Neutrophil (primary cell): Measurements from ENCODE around the gene RPS18.

Source experiments
- H3K27ac ChIP-seq: fragments of 200-600 bp; sonication (generic); 2 replicates; pipeline ENCODE4 v1.5.1; 2016; ENCODE audit warnings: mild to moderate bottlenecking, moderate library complexity
- H3K27me3 ChIP-seq: fragments of 200-600 bp; sonication (generic); 2 replicates; pipeline ENCODE4 v1.6.0; 2016; ENCODE audit warnings: mild to moderate bottlenecking
- H3K36me3 ChIP-seq: fragments of 200-600 bp; sonication (generic); 2 replicates; pipeline ENCODE4 v1.5.1; 2017
- H3K4me1 ChIP-seq, 2 experiments: fragments of 200-600 bp in 1 of 2; sonication (generic) in 1 of 2; 1 replicate in 1 of 2; 2 replicates in 1 of 2; pipeline versions ENCODE4 v1.5.1 to v1.6.1; 2013 to 2016; ENCODE audit warnings: low read depth in 1 of 2, low read length in 1 of 2, mild to moderate bottlenecking in 1 of 2, moderate library complexity in 1 of 2; ENCODE audit not compliant: control insufficient read depth in 1 of 2, insufficient read depth in 1 of 2
- H3K4me3 ChIP-seq, 2 experiments: fragments of 200-600 bp in 1 of 2; sonication (generic) in 1 of 2; 1 replicate in 1 of 2; 2 replicates in 1 of 2; pipeline ENCODE4 v1.5.1; 2013 to 2016; ENCODE audit warnings: low read depth in 1 of 2, low read length in 1 of 2, mild to moderate bottlenecking in 1 of 2, moderate library complexity in 1 of 2
- H3K9me3 ChIP-seq: fragments of 200-600 bp; sonication (generic); 2 replicates; pipeline ENCODE4 v1.5.1; 2016
- TF ChIP-seq, protein P1 (sequence below): fragments of 200-600 bp; sonication (generic); IDR thresholded peaks from 2 replicates; pipeline ENCODE4 v1.5.1; 2016; ENCODE audit warnings: antibody characterized with exemption

The RPS18 gene

DNA sequence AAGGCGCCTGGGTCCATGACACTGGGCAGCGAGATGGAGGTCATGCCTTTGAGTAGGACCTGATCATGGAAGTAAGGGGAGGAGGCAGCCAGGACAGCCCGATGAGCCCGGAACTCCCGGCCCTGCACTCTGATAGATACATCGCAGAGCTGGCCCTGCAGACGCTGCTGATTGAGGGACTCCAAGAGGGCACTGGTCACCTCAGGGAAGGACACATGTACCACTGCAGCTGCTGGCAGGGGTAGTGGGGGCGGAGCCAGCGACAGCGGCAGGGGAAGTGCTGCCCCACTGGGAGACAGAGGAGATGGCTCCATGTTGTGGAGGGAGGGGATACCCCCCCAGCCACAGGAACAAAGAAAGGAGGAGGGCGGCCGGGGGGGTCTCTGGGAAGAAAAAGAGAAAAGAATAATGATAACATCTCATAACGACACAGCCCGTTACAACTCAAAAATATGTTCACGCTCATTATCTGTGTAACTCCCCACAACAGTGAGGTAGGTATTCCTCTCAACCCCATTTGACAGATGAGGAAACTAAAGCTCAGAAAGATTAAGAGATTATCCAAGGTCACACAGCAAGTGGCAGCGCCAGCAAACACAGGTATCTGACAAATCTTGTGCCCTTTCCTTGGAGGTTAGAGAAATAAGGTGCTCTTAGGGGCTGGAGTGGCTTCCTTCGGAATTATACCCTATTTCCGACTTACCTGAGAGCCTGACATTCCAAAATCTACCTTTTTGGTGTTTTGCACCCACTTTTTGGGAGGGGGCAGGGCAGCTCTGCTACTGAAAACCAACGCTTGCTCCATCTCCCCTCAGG, 44.9 kb downstream of the RPS18 start:
- Histone ChIP-seq H3K4me1 (peaks cover 76 to 79% of the 10 kb centered on the region in 2 experiments), H3K36me3 (peaks cover 36% of the 10 kb centered on the region), H3K27ac (peak overlapping the region; percentile 100), H3K27me3 (no peaks in the 10 kb centered on the region), H3K9me3 (no peaks in the 10 kb centered on the region), H3K4me3 (peak overlapping the region; percentile 43 to 77)
- TF ChIP-seq, protein P1, sequence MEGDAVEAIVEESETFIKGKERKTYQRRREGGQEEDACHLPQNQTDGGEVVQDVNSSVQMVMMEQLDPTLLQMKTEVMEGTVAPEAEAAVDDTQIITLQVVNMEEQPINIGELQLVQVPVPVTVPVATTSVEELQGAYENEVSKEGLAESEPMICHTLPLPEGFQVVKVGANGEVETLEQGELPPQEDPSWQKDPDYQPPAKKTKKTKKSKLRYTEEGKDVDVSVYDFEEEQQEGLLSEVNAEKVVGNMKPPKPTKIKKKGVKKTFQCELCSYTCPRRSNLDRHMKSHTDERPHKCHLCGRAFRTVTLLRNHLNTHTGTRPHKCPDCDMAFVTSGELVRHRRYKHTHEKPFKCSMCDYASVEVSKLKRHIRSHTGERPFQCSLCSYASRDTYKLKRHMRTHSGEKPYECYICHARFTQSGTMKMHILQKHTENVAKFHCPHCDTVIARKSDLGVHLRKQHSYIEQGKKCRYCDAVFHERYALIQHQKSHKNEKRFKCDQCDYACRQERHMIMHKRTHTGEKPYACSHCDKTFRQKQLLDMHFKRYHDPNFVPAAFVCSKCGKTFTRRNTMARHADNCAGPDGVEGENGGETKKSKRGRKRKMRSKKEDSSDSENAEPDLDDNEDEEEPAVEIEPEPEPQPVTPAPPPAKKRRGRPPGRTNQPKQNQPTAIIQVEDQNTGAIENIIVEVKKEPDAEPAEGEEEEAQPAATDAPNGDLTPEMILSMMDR, result no peak

DNA sequence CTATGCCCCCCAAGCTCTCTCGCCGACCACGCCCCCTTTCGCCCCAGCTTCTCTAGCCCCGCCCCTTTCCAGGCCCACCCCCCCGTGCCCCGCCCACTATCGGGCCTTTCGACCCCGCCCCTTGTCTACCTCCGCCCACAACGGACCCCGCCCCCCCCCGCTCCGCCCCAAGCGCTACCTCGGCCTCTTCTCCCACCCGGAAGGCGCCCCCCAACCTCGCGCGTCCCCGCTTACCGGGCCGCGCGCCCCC, 45.5 kb downstream of the RPS18 start:
- TF ChIP-seq, protein P1, result no peak
- H3K9me3 ChIP-seq, result no peaks in the 10 kb centered on the region
- H3K4me1 ChIP-seq, result peaks cover 76 to 79% of the 10 kb centered on the region in 2 experiments
- H3K36me3 ChIP-seq, result peaks cover 32% of the 10 kb centered on the region
- H3K4me3 ChIP-seq, result peak overlapping the region; percentile 77 to 94
- H3K27me3 ChIP-seq, result no peaks in the 10 kb centered on the region
- peak overlapping the region; percentile 100 for H3K27ac ChIP-seq

GRCh38 chr6:33317669-33318425, 46.0 kb downstream of the RPS18 start, which contains the start of gene ZBTB22:
TSS of gene ZBTB22 (minus strand) at chr6:33317744. CDS start at chr6:33316916, 828 bp downstream.
- Histone ChIP-seq H3K9me3 (no peaks in the 10 kb centered on the region), H3K36me3 (peaks cover 32% of the 10 kb centered on the region), H3K4me1 (peaks cover 75 to 79% of the 10 kb centered on the region in 2 experiments), H3K27ac (peak within 1 kb of the TSS; percentile 100), H3K4me3 (peak within 1 kb of the TSS; percentile 77 to 94), H3K27me3 (no peaks in the 10 kb centered on the region)
- TF ChIP-seq, protein P1, result peak; percentile 39

- peaks cover 32% of the 10 kb centered on the region for H3K36me3 ChIP-seq
- H3K27ac ChIP-seq, result peak overlapping the region; percentile 100
- H3K27me3 ChIP-seq, result no peaks in the 10 kb centered on the region
- H3K9me3 ChIP-seq, result no peaks in the 10 kb centered on the region
- H3K4me1 ChIP-seq, result peaks cover 80 to 86% of the 10 kb centered on the region in 2 experiments
- TF ChIP-seq, protein P1, result no peak
- H3K4me3 ChIP-seq, result peak overlapping the region; percentile 77 to 94
Measured at GRCh38 chr6:33318426-33319073, 46.7 kb downstream of the RPS18 start.

GRCh38 chr6:33319939-33320314, 48.1 kb downstream of the RPS18 start:
- H3K4me3 ChIP-seq, result no peak overlapping the region
- peaks cover 85% of the 10 kb centered on the region in 2 experiments for H3K4me1 ChIP-seq
- no peak overlapping the region for H3K27ac ChIP-seq
- H3K9me3 ChIP-seq, result no peaks in the 10 kb centered on the region
- H3K27me3 ChIP-seq, result no peaks in the 10 kb centered on the region
- peaks cover 32% of the 10 kb centered on the region for H3K36me3 ChIP-seq
- TF ChIP-seq, protein P1, result no peak
